Measurements from ENCODE around the gene BSCL2.
"Not testable (repeated sequence)": the region's sequence is repeated elsewhere in the genome, so short reads cannot be mapped to it uniquely, and the experiment has no call there.

BSCL2 gene

DNA sequence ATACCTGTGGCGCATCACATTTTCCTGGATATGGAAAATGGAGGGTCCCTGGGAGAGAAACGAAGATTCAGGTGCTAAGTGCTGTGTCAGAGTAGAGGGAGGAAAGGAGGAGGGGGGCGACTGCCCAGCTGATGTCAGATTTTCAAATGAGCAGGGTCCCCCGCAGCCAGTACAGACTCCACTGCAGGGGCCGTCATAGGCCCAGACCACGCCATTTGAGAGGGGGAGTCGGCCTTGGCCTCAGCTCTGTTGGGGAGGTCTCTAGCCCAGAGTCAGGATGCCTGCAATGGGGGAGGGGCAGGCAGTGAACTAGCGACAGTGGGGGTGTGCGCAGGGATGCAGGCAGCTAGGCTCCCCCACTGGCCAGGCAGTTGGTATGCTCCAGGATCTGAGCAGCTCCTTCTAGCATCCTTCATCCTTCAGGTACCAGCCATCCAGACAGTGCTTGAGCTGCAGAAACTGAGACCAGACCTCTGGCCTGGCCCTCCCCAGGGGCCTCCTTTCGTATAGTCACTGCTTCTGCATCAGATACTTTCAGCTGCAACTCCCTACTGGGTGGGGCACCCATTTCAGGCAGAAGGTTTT lies at the start of gene BSCL2, which contains the start of gene GNG3:
BSCL2 (minus strand) TSS at position 148 of the 585 bp plus-strand sequence. CDS start 229 bp downstream, outside the sequence.
GNG3 (plus strand) TSS at position 400 of the 585 bp plus-strand sequence. CDS start 620 bp downstream, outside the sequence.
- DNase-seq, result no peak

- DNase-seq, result no peak
Observed at GRCh38 chr11:62755086-62755615, 47.9 kb upstream of the BSCL2 start.

DNA sequence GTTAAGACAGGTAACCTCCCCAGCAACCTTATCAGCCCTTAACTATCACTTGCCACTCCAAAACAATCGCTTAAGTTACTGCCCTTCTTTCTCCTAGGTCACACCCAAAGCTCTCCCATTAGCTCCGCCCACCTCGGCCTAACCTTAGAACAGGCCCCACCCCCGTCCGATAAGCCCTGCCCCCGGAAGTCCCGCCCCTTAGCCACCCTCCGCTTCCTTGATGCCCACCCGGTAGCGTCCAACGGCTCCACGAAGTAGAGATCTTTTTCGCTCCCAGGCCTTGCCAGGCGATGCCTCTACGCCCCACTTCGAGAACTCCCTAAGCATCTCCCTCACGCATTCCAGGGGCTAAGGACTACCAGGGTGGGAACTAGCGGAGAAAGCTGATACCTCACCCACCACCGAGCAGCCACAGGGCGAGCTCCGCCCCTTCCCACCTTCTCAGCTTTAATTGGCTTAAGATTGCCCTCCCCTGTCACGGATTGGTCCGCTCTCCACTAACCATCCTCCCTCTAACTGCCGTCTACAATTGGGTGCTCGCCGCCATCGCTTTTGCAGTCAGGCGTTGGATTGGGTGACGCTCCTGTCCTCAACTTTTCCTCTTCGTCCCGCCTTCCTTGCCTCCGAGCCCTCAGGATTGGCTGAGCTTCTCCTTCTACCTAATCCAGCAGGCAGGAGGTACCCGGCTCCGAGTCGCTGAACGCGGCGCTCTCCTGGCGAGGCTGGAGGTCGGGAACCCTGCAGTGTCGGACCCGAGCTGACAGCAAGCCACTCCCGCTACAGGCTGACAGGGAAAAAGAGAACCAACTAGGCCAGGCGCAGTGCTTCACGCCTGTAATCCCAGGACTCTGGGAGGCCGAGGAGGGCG lies 46.7 kb upstream of the BSCL2 start, which contains the start of gene ZBTB3:
ZBTB3 (minus strand) TSS at position 425 of the 868 bp plus-strand sequence. CDS start 496 bp downstream, outside the sequence.
- peak; percentile 97 for DNase-seq

DNA sequence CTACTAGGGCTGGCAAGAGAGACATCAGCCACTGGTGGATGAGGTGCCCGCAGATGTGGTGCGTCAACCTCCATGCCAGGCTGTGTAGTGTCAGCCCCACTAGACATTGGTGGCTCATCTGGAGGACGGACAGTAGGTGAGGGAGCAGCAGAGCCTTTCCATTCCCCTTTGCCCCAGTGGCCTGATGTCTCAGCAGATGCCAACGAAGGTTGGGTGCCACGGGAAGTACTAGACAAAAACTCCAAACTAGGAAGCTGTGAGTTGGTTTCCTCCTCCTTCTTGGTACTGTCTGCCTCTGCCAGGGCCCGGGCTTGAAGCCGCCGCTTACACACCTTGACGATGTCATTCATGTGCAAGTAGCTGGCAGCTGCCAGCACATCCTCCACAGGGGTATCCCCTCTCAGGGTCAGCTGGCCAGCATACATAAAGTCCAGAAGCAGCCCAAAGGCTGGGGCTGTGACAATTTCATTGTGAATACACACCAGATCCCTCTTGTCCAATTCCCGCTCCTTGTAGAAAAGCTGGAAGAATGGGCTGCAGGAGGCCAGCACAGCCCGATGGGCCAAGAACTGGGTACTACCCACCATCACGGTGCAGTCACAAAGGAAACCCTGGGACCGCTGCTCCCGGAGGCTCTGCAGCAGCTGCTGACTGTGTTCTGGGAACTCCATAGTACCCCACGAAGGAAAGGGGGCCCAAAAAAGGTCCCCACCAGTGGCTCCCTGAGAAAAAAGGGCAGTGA lies 45.9 kb upstream of the BSCL2 start:
- DNase-seq, result peak; percentile 10

DNA sequence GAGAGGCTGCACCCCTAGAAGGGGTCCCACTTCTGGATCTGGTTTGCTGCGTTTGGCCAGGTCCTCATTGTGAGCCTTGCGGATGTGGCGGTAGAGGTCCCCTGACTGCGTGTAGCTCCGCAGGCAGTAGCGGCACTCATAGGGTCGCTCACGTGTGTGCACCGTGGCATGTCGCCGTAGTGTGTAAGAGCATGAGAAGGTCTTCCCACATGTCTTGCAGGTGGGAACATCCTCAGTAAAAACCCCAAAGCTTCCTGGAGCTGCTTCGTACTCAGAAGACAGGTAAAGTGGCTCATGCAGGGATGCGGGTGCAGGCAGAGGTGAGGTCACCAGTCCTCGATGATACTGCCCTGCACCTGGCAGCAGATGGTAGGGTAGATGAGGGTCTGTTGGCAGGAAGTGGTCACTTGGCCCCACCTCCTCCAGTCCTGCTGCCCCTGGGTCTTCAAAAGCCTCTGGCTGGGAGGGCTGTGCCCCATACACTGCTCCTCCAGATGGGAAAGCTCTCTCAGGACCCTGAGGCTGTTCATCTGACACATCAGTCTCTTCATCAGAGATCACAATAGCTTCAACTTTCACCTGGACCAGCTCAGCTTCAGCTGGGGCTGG lies 45.1 kb upstream of the BSCL2 start:
- no peak for DNase-seq

- not testable (repeated sequence) for DNase-seq
Observed at GRCh38 chr11:62749931-62750330, 42.7 kb upstream of the BSCL2 start.

DNA sequence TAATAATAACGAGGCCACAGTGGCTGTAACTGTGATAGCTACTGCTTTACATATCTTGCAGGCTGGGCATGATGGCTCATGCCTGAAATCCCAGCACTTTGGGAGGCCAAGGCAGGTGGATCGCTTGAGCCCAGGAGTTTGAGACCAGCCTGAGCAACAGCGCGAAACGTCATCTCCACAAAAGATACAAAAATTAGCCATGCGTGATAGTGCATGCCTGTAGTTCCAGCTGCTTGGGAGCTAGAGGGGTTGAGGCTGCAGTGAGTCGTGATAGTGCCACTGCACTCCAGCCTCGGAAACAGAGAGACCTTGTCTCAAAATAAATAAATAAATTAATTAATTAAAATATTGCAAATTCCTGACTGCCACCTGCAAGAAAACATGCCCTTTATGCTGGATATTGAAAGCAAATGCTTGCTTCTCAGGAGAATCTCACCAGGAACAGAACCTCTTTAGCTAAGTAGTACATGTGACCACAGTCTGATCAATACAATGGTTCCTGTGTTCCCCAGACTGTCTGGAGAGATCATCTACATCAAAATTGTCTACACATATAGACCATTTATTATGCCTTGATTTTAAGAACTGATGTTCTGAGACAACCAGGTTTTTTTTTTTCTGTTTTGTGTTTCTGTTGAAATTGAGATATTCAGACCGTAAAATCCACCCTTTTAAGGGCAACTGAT lies 40.4 kb upstream of the BSCL2 start:
- no peak for DNase-seq

- no peak for DNase-seq
Observed at GRCh38 chr11:62737196-62737595, 30.0 kb upstream of the BSCL2 start.

DNA sequence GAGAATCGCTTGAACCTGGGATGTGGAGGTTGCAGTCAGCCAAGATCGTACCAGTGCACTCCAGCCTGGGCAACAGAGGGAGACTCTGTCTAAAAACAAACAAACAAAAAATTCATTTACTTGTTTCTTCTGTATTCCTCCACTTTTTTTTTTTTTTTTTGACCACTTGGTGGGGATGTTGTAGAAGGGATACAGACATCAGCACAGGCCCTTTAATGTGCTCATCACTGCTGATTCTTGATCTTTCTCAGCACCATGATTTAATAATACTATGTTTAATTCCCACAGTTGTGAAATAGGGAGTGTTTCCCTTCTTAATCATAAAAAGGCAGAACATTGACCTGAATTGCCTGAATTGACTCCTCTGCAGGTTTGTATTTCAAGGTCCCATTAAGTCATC lies 25.6 kb upstream of the BSCL2 start:
- DNase-seq, result no peak

DNA sequence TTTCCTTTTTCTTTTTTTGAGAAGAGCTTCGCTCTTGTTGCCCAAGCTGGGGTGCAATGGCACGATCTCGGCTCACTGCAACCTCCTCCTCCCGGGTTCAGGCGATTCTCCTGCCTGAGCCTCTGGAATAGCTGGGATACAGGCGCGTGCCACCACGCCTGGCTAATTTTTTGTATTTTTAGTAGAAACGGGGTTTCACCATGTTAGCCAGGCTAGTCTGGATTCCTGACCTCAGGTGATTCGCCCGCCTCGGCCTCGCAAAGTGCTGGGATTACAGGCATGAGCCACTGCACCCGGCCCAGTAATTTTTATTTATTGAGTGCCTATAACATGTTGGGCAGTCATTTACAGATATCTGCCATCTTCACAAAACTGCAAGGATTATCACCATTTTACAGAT lies 22.9 kb upstream of the BSCL2 start:
- not testable (repeated sequence) for DNase-seq

- DNase-seq, result peak; percentile 89
Observed at GRCh38 chr11:62728171-62728988, 21.2 kb upstream of the BSCL2 start, which contains the start of gene TTC9C. Gene TTC9C (plus strand): TSS chr11:62728486. CDS start chr11:62728849, 363 bp downstream.

DNA sequence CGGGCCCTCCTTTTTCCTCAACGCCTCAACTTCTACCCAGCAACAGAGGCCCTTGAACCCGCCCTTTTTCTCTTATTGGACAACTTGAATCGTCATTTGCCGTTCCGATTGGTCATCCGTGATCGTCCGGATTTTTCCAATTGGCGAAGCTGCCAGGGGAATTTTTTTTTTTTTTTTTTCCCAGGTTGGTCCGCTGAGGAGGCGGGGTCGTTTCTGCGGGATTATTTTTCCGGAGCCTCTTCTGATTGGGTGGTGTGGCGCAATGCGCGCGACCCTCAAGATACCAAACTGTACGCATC lies 20.6 kb upstream of the BSCL2 start:
- peak; percentile 86 for DNase-seq

- DNase-seq, result peak; percentile 98
Observed at GRCh38 chr11:62727165-62727871, 20.1 kb upstream of the BSCL2 start, which contains the start of gene HNRNPUL2. Gene HNRNPUL2 (minus strand): TSS chr11:62727457. CDS start chr11:62727156, 301 bp downstream.

DNA sequence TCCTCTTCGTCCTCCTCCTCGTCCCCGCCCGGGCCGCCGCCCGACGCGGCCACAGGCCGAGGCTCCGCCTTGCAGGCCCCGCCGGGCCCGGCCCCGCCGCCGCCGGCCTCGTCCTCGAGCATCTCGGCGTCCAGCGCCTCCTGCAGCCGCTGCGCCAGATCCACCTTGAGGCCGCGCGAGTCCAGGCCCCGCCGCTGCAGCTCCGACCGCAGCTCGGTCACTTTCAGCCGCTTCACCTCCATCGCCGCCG lies 19.6 kb upstream of the BSCL2 start:
- DNase-seq, result no peak

DNA sequence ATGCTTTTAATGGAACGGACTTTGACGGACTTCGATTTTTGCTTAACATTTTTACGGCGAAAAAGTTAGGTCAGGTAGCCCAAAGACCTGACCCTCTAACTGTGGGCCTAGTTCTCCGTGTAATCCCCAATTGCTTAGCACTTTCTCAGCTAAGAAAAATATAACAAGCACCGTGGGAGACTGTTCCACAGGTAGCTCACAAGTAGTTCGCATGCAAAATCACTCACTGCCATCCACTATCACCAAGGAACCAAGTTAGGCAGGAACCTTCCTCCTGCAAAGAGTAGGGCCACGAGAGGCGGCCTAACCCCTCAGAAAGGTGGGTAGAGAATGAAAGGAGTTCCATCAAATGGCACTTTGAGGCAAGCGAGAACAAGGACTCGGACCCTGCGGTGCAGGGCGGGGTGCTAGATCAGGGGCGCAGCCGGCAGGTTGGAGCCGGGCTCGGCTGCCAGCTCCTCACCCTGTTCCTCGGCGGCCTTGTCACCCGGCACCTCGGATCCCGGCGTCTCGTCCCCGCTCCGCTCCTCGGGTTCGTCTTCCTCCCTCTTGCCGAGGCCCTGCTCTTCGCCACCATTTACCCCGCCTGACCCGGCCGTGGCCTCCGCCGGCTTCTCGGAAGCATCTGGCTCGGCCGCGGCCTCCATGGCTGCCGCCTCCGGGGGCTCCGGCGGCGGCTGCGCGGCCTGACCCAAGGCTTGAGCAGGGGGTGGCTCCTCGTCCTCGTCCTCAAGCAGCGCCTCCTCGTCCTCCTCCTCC lies 19.1 kb upstream of the BSCL2 start:
- DNase-seq, result no peak

DNA sequence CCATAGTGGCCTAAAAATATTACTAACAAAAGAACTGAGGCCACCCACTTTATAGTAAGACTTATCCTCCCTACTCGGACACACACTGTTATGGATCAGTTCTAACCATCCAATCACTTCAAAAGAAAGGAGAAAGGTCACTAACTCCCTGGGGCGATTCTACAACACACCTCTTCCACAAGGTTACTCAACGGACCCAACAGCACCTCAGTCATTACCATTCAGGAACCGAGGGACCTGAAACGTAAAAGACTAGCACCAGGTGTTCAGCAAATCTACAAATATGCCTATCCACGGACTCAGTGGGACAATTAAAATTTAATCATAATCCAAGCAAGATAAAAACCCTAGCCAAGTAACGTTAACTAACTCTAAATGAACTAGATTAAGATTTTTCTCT lies 18.4 kb upstream of the BSCL2 start:
- no peak for DNase-seq

DNA sequence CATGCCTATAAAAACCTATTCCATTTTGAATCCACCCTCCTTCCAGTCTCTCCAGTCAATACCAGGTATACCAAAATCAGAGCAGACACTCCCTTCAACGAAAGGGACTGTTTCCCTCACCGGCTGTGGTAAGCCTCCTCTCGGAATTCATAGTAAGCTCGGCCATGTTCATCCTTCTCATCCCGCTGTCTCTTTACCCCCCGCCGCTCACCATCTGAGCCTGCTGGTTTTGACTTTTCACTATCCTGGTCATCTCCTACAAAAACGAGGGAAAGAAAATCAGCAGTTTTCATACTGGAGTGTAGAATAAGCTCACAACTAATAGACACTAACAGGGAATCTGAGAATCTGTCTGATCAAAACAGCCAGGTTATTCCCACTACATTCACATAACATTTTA lies 16.9 kb upstream of the BSCL2 start:
- no peak for DNase-seq

GRCh38 chr11:62721994-62722393 lies 14.8 kb upstream of the BSCL2 start:
- DNase-seq, result no peak

GRCh38 chr11:62719302-62719978 lies 12.2 kb upstream of the BSCL2 start:
- DNase-seq, result no peak

All from CD4-positive, alpha-beta T cell treated with Interleukin-6 for 4 hours (primary cell).